GM12878 (cell line): ENCODE data around the gene EGFR.

Experiments used
- CHD4 ChIP-seq: fragments of 200-600 bp; sonication (generic); IDR thresholded peaks from 2 replicates; pipeline ENCODE4 v1.6.1; 2016; ENCODE audit warnings: mild to moderate bottlenecking
- EZH2 ChIP-seq: IDR thresholded peaks from 2 replicates; pipeline ENCODE4 v1.6.1; 2012; ENCODE audit warnings: low read depth, mild to moderate bottlenecking, control low read depth, inconsistent platforms, low read length, borderline replicate concordance; ENCODE audit not compliant: control insufficient read depth
- KAT2A ChIP-seq: conservative IDR thresholded peaks from 2 replicates; pipeline ENCODE4 v1.6.1; 2011; ENCODE audit warnings: low read depth, low read length; ENCODE audit not compliant: control insufficient read depth
- SMC3 ChIP-seq: IDR thresholded peaks from 2 replicates; pipeline ENCODE4 v1.6.1; 2011; ENCODE audit warnings: low read length, improper control_type of control experiment, borderline replicate concordance
- TAF1 ChIP-seq: IDR thresholded peaks from 2 replicates; pipeline ENCODE4 v1.6.1; 2011; ENCODE audit warnings: mild to moderate bottlenecking, low read depth, low read length, borderline replicate concordance
- TCF7 ChIP-seq: IDR thresholded peaks from 2 replicates; pipeline ENCODE4 v1.6.1; 2014; ENCODE audit warnings: antibody characterized with exemption, borderline replicate concordance
- ZNF207 ChIP-seq: fragments of 450-650 bp; IDR thresholded peaks from 2 replicates; pipeline ENCODE4 v1.6.1; 2014; ENCODE audit warnings: antibody characterized with exemption, mild to moderate bottlenecking, borderline replicate concordance

GRCh38 chr7:55147736-55148135 lies 128.9 kb downstream of the EGFR start:
- TF ChIP-seq CHD4 (no peak), SMC3 (no peak), TCF7 (no peak), TAF1 (no peak), KAT2A (no peak), EZH2 (no peak), ZNF207 (no peak)
